Uterus (tissue), 2 donors: Measurements from ENCODE around the gene PRKCE.

ENCODE experiments used
- CTCF ChIP-seq, 4 experiments: fragments of 200-600 bp in 2 of 4; fragments of 450-650 bp in 2 of 4; sonication (generic) in 2 of 4; IDR thresholded peaks; one replicate each; pipeline ENCODE4 v1.5.1; 2016 to 2019; ENCODE audit warnings: antibody characterized with exemption in 4 of 4, mild to moderate bottlenecking in 2 of 4, moderate library complexity in 1 of 4
- POLR2A ChIP-seq, 2 donors: fragments of 450-650 bp; IDR thresholded peaks; one replicate each; pipeline ENCODE4 v1.6.1; 2016; ENCODE audit warnings: antibody characterized with exemption in 2 of 2, mild to moderate bottlenecking in 1 of 2, moderate library complexity in 1 of 2

- TF ChIP-seq CTCF (IDR thresholded peaks at IDR 0.05) (no peak), POLR2A (IDR thresholded peaks at IDR 0.05) (no peak)
Measured at GRCh38 chr2:46193356-46193755, 541.9 kb downstream of the PRKCE start.
